Right atrium auricular region (tissue), 2 donors: ENCODE results near the gene ADARB2. TPM values are rescaled to one million over a fixed set of nuclear protein-coding genes. Genes with fewer than 3 reads are reported as not detected.

Source experiments
- DNase-seq: peaks from one replicate; pipeline ENCODE4 v3.0.0-alpha.2; 2019; ENCODE audit warnings: low spot score
- H3K27ac ChIP-seq, 2 donors: fragments of 200-600 bp; sonication (generic); 1 replicate in 1 of 2; 2 replicates in 1 of 2; pipeline ENCODE4 v1.5.1; 2016 to 2019
- H3K27me3 ChIP-seq, 2 donors: fragments of 200-600 bp; sonication (generic); one replicate each; pipeline versions ENCODE4 v1.5.1 to v1.6.0; 2017 to 2019
- H3K36me3 ChIP-seq: fragments of 200-600 bp; sonication (generic); one replicate; pipeline ENCODE4 v1.5.1; 2016
- H3K4me1 ChIP-seq, 2 donors: fragments of 200-600 bp; sonication (generic); one replicate each; pipeline versions ENCODE4 v1.5.1 to v1.6.0; 2017 to 2019
- H3K4me3 ChIP-seq, 2 donors: fragments of 200-600 bp; sonication (generic); 1 replicate in 1 of 2; 2 replicates in 1 of 2; pipeline ENCODE4 v1.5.1; 2017 to 2019; ENCODE audit warnings: mild to moderate bottlenecking in 1 of 2, moderate library complexity in 1 of 2
- H3K9me3 ChIP-seq, 2 donors: fragments of 200-600 bp; sonication (generic); one replicate each; pipeline ENCODE4 v1.5.1; 2019
- CTCF ChIP-seq, 2 donors: fragments of 200-600 bp; sonication (generic); IDR thresholded peaks; one replicate each; pipeline ENCODE4 v1.5.1; 2019; ENCODE audit warnings: antibody characterized with exemption in 2 of 2
- total RNA-seq, 2 donors: library from RNA; depleted of rRNA; stranded (reverse); fragments of >200 nt; gene quantifications; one replicate each; pipeline ENCODE4 v1.1.0, GENCODE V29; 2016

Gene ADARB2
- total RNA-seq, 2 donors from 2014 or later: 0.33 to 0.71 TPM

- no peaks in the 10 kb centered on the region for H3K4me1 ChIP-seq
- no peaks in the 10 kb centered on the region for H3K27me3 ChIP-seq
- no peak for DNase-seq
- H3K9me3 ChIP-seq: no peaks in the 10 kb centered on the region
- no peak overlapping the region for H3K4me3 ChIP-seq
- H3K36me3 ChIP-seq: no peaks in the 10 kb centered on the region
- no peak overlapping the region for H3K27ac ChIP-seq
- TF ChIP-seq CTCF (IDR thresholded peaks at IDR 0.05): no peak
These were observed 521.3 kb downstream of the ADARB2 start for GRCh38 chr10:1215862-1216573.

DNA sequence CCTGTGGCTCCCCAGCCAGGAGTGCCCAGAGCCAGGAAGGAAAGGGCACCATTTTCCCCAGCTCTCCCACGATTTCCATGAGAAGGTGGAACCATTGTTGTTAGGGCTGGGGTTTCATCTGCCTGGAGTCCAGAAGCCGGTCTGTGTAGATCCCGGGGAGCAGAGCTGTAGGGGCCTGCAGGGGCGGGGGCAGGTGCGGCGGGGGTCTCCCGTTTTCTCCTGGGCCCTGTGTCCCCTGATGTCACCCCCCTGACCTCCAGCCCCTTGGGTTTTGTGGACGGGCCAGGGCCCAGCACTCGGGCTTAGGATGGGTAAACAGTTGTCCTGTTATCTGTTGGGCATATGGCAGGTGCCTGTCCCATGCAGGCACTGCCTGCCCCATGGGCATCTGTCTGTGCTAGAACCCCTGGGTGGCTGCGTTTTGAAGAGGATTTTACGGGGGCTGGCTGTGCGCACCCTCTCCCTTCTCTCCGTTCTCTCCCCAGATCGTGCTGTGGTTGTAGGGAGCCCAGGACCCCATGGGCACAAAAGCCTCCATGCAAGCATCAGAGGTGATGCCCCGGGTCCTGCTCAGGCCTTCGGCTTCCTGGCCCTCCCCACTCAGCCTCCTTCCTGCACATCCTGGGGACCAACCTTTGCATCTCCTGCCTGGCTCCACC, 522.3 kb downstream of the ADARB2 start:
- peak; percentile 23 for DNase-seq
- H3K36me3 ChIP-seq: no peaks in the 10 kb centered on the region
- no peaks in the 10 kb centered on the region for H3K27me3 ChIP-seq

GRCh38 chr10:1214071-1214675, 523.2 kb downstream of the ADARB2 start:
- Histone ChIP-seq H3K4me1 (no peaks in the 10 kb centered on the region), H3K27me3 (no peaks in the 10 kb centered on the region), H3K4me3 (no peak overlapping the region), H3K27ac (no peak overlapping the region), H3K36me3 (no peaks in the 10 kb centered on the region), H3K9me3 (no peaks in the 10 kb centered on the region)
- no peak for TF ChIP-seq CTCF (IDR thresholded peaks at IDR 0.05)
- peak; percentile 23 for DNase-seq

More for the DNA sequence above, 522.3 kb downstream of the ADARB2 start:
- Histone ChIP-seq H3K9me3 (no peaks in the 10 kb centered on the region), H3K4me3 (no peak overlapping the region), H3K27ac (no peak overlapping the region), H3K4me1 (no peaks in the 10 kb centered on the region)
- no peak for TF ChIP-seq CTCF (IDR thresholded peaks at IDR 0.05)

DNA sequence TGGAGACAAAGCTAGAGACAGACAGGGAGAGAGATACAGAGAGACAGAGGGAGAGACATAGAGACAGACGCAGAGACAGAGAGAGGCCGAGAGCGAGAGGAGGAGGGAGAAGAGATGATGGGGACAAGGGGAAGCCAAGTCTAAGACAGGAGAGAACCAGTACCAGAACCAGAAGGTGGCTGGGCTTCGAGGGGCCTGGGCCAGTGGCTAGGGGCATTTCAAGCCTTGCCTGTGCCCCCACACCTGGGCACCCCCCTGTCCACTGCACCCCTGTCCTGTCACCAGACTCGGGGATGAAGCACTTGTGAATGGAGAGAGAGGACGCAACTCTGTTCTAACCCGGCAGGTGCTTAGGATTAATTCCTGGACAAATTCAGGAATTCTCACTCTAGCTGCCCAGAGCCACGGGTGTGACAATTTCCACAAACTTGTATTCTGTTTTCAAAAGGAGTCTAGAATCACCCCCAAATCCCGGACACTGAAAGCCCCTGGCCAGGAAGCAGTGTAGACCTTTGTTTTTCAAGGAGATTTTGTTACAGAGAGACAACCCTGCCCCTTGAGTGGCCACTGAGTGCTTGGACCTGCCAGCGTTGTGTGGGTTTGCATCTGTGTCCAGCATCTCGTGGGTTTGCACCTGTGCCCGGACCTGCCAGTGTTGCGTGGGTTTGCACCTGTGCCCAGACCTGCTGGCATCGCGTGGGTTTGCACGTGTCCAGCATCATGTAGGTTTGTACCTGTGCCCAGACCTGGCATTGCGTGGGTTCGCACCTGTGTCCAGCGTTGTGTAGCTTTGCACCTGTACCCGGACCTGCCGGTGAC, 523.9 kb downstream of the ADARB2 start:
- Histone ChIP-seq H3K4me3 (no peak overlapping the region), H3K27ac (no peak overlapping the region), H3K9me3 (no peaks in the 10 kb centered on the region), H3K36me3 (no peaks in the 10 kb centered on the region), H3K4me1 (no peaks in the 10 kb centered on the region), H3K27me3 (no peaks in the 10 kb centered on the region)
- peak; percentile 28 for DNase-seq
- TF ChIP-seq CTCF (IDR thresholded peaks at IDR 0.05): no peak

GRCh38 chr10:1212571-1213141, 524.7 kb downstream of the ADARB2 start:
- H3K27me3 ChIP-seq: no peaks in the 10 kb centered on the region
- peak; percentile 51 for DNase-seq
- no peaks in the 10 kb centered on the region for H3K36me3 ChIP-seq
- H3K9me3 ChIP-seq: no peaks in the 10 kb centered on the region
- no peaks in the 10 kb centered on the region for H3K4me1 ChIP-seq
- no peak overlapping the region for H3K4me3 ChIP-seq
- H3K27ac ChIP-seq: no peak overlapping the region
- no peak for TF ChIP-seq CTCF (IDR thresholded peaks at IDR 0.05)
